Measurements from ENCODE around the gene TRPM7. TPM values are rescaled to one million over a fixed set of nuclear protein-coding genes. Genes with fewer than 3 reads are reported as not detected.

The TRPM7 gene
- polyA plus RNA-seq, 2 donors = 4.9 to 6.1 TPM

- WGBS, 2 donors = 82 to 85% methylated on average over 4 of the region's 4 CpGs
- no peaks in the 10 kb centered on the region for H3K4me1 ChIP-seq (ENCODE audit: control insufficient read depth in 2 of 2, insufficient read depth in 2 of 2, low read length in 1 of 2)
- no peaks in the 10 kb centered on the region for H3K9me3 ChIP-seq (ENCODE audit: control insufficient read depth in 2 of 2, insufficient read depth in 1 of 2, low read depth in 1 of 2, low read length in 1 of 2)
- H3K27me3 ChIP-seq (ENCODE audit: control insufficient read depth in 1 of 2, insufficient read depth in 2 of 2, low read length in 2 of 2) = no peaks in the 10 kb centered on the region
- H3K4me3 ChIP-seq (ENCODE audit: low read depth in 1 of 2, low read length in 2 of 2) = no peak overlapping the region
- no peaks in the 10 kb centered on the region for H3K36me3 ChIP-seq (ENCODE audit: control insufficient read depth in 2 of 2, insufficient read depth in 2 of 2, low read length in 1 of 2)
- H3K27ac ChIP-seq (ENCODE audit: low read depth in 2 of 2, low read length in 1 of 2) = no peak overlapping the region
Observed at GRCh38 chr15:50552238-50552637, 134.4 kb downstream of the TRPM7 start.

DNA sequence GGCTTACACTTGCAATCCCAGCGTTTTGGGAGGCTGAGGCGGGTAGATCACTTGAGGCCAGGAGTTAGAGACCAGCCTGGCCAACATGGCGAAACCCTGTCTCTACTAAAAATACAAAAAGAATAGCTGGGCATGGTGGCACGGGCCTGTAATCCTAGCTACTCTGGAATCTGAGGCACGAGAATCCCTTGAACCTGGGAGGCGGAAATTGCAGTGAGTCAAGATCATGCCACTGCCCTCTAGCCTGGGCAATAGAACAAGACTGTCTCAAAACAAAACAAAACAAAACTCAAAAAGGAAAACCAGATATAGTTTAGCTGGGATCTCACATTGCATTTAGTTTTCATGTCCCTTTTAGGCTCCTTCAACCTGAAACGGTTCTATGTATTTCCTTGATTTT is 137.3 kb downstream of the TRPM7 start:
- no peak overlapping the region for H3K4me3 ChIP-seq (ENCODE audit: low read depth in 1 of 2, low read length in 2 of 2)
- H3K36me3 ChIP-seq (ENCODE audit: control insufficient read depth in 2 of 2, insufficient read depth in 2 of 2, low read length in 1 of 2) = no peaks in the 10 kb centered on the region
- H3K27me3 ChIP-seq (ENCODE audit: control insufficient read depth in 1 of 2, insufficient read depth in 2 of 2, low read length in 2 of 2) = no peaks in the 10 kb centered on the region
- no peaks in the 10 kb centered on the region for H3K4me1 ChIP-seq (ENCODE audit: control insufficient read depth in 2 of 2, insufficient read depth in 2 of 2, low read length in 1 of 2)
- no peaks in the 10 kb centered on the region for H3K9me3 ChIP-seq (ENCODE audit: control insufficient read depth in 2 of 2, insufficient read depth in 1 of 2, low read depth in 1 of 2, low read length in 1 of 2)
- 82 to 88% methylated on average over 7 of the region's 7 CpGs for WGBS, 2 donors
- H3K27ac ChIP-seq (ENCODE audit: low read depth in 2 of 2, low read length in 1 of 2) = no peak overlapping the region

DNA sequence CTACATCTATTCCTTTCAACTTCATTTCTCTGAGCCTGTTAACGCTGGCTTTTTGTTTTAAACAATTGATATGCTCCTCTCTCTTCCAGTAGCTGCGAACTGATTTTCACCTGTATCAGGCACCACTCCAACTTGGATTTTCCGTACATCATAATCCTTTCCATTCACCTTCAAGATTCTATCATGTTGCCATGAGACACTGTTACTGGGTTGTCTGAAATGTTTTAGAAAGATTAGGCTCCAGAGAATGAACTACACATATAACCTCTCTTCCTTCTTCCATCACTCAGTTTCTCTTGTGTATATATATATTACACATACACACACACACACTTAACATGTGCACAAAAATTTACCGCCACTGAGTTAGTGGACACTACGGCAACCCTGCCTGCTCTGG is 140.0 kb downstream of the TRPM7 start, which contains the start of gene USP50:
Gene USP50, minus strand, starts transcription at position 101 of the 400 bp plus-strand sequence. CDS start 141 bp downstream, outside the sequence.
- H3K27me3 ChIP-seq (ENCODE audit: control insufficient read depth in 1 of 2, insufficient read depth in 2 of 2, low read length in 2 of 2) = peaks cover 0 to 2% of the 10 kb centered on the region in 2 donors
- H3K4me3 ChIP-seq (ENCODE audit: low read depth in 1 of 2, low read length in 2 of 2) = no peak within 1 kb of the TSS
- 81 to 89% methylated on average over 5 of the region's 5 CpGs for WGBS, 2 donors
- no peak within 1 kb of the TSS for H3K27ac ChIP-seq (ENCODE audit: low read depth in 2 of 2, low read length in 1 of 2)
- H3K9me3 ChIP-seq (ENCODE audit: control insufficient read depth in 2 of 2, insufficient read depth in 1 of 2, low read depth in 1 of 2, low read length in 1 of 2) = no peaks in the 10 kb centered on the region
- no peaks in the 10 kb centered on the region for H3K4me1 ChIP-seq (ENCODE audit: control insufficient read depth in 2 of 2, insufficient read depth in 2 of 2, low read length in 1 of 2)
- no peaks in the 10 kb centered on the region for H3K36me3 ChIP-seq (ENCODE audit: control insufficient read depth in 2 of 2, insufficient read depth in 2 of 2, low read length in 1 of 2)

GRCh38 chr15:50544368-50544767 is 142.2 kb downstream of the TRPM7 start:
- H3K9me3 ChIP-seq (ENCODE audit: control insufficient read depth in 2 of 2, insufficient read depth in 1 of 2, low read depth in 1 of 2, low read length in 1 of 2) = no peaks in the 10 kb centered on the region
- no peak overlapping the region for H3K4me3 ChIP-seq (ENCODE audit: low read depth in 1 of 2, low read length in 2 of 2)
- H3K27ac ChIP-seq (ENCODE audit: low read depth in 2 of 2, low read length in 1 of 2) = no peak overlapping the region
- peaks cover 0 to 2% of the 10 kb centered on the region in 2 donors for H3K27me3 ChIP-seq (ENCODE audit: control insufficient read depth in 1 of 2, insufficient read depth in 2 of 2, low read length in 2 of 2)
- WGBS, 2 donors = 67 to 75% methylated on average over 5 of the region's 5 CpGs
- H3K36me3 ChIP-seq (ENCODE audit: control insufficient read depth in 2 of 2, insufficient read depth in 2 of 2, low read length in 1 of 2) = no peaks in the 10 kb centered on the region
- no peaks in the 10 kb centered on the region for H3K4me1 ChIP-seq (ENCODE audit: control insufficient read depth in 2 of 2, insufficient read depth in 2 of 2, low read length in 1 of 2)

DNA sequence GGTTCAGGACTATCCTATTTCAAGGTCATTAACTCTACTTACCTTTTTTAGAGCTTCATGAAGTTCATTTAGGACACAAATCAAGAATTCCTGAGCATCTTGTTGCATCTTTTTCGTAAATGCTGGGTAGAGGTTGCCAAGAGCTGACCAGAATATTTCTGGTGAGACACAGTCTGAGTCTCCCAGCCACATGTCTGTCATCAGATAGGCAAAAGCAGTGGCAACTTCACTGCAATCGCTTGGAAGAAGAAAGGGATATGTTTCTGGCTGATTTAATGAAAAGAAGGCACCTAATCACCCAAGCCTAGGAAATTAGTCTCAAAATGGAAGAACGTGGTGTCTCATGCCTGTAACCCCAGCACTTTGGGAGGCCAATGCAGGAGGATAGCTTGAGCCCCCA is 143.0 kb downstream of the TRPM7 start:
- H3K4me3 ChIP-seq (ENCODE audit: low read depth in 1 of 2, low read length in 2 of 2) = no peak overlapping the region
- H3K27ac ChIP-seq (ENCODE audit: low read depth in 2 of 2, low read length in 1 of 2) = no peak overlapping the region
- H3K27me3 ChIP-seq (ENCODE audit: control insufficient read depth in 1 of 2, insufficient read depth in 2 of 2, low read length in 2 of 2) = peaks cover 0 to 2% of the 10 kb centered on the region in 2 donors
- no peaks in the 10 kb centered on the region for H3K9me3 ChIP-seq (ENCODE audit: control insufficient read depth in 2 of 2, insufficient read depth in 1 of 2, low read depth in 1 of 2, low read length in 1 of 2)
- H3K36me3 ChIP-seq (ENCODE audit: control insufficient read depth in 2 of 2, insufficient read depth in 2 of 2, low read length in 1 of 2) = no peaks in the 10 kb centered on the region
- no peaks in the 10 kb centered on the region for H3K4me1 ChIP-seq (ENCODE audit: control insufficient read depth in 2 of 2, insufficient read depth in 2 of 2, low read length in 1 of 2)
- 86 to 90% methylated on average over 3 of the region's 3 CpGs for WGBS, 2 donors

DNA sequence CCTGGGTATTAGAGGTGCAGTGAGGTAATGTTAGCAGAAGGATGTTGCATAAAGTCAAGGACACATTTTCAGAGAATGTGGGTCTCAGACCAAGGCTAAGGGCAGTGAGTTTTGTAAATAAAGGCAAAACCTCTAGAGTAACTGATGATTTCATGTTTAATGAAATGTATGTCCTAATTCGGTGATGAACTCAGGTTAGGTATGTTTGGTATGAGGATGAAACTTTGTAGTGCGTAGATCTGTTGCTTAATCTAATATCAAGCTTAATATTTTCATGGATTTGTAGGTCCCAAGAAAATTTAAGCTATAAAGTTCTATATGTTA is 143.7 kb downstream of the TRPM7 start:
- Histone ChIP-seq H3K4me1 (ENCODE audit: control insufficient read depth in 2 of 2, insufficient read depth in 2 of 2, low read length in 1 of 2) (no peaks in the 10 kb centered on the region), H3K27ac (ENCODE audit: low read depth in 2 of 2, low read length in 1 of 2) (no peak overlapping the region), H3K27me3 (ENCODE audit: control insufficient read depth in 1 of 2, insufficient read depth in 2 of 2, low read length in 2 of 2) (peaks cover 0 to 2% of the 10 kb centered on the region in 2 donors), H3K36me3 (ENCODE audit: control insufficient read depth in 2 of 2, insufficient read depth in 2 of 2, low read length in 1 of 2) (no peaks in the 10 kb centered on the region), H3K4me3 (ENCODE audit: low read depth in 1 of 2, low read length in 2 of 2) (no peak overlapping the region), H3K9me3 (ENCODE audit: control insufficient read depth in 2 of 2, insufficient read depth in 1 of 2, low read depth in 1 of 2, low read length in 1 of 2) (no peaks in the 10 kb centered on the region)
- WGBS, 2 donors = 81 to 82% methylated on average over 2 of the region's 2 CpGs

DNA sequence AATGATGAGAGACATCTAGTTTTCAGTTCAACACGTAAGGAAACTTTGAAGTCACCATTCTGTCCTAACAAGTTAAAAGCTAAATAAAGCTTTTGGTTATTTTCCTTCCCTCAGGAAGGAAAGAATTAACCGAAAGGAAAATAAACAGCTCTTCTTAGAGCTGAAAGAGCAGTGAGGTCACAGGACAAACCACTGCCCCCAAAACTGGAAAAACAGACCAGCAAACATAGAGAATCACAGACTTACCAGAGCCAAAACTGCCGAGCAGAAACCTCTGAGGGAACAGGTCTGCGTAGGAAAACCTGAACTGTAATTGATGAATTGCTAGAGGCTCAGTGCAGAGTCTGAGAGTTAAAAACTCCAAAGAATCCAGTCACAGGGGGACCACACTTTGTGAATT is 154.8 kb downstream of the TRPM7 start:
- Histone ChIP-seq H3K4me1 (ENCODE audit: control insufficient read depth in 2 of 2, insufficient read depth in 2 of 2, low read length in 1 of 2) (no peaks in the 10 kb centered on the region), H3K27ac (ENCODE audit: low read depth in 2 of 2, low read length in 1 of 2) (no peak overlapping the region), H3K36me3 (ENCODE audit: control insufficient read depth in 2 of 2, insufficient read depth in 2 of 2, low read length in 1 of 2) (no peaks in the 10 kb centered on the region), H3K27me3 (ENCODE audit: control insufficient read depth in 1 of 2, insufficient read depth in 2 of 2, low read length in 2 of 2) (no peaks in the 10 kb centered on the region), H3K9me3 (ENCODE audit: control insufficient read depth in 2 of 2, insufficient read depth in 1 of 2, low read depth in 1 of 2, low read length in 1 of 2) (no peaks in the 10 kb centered on the region), H3K4me3 (ENCODE audit: low read depth in 1 of 2, low read length in 2 of 2) (no peak overlapping the region)
- WGBS, 2 donors = 50 to 66% methylated on average over 4 of the region's 4 CpGs

GRCh38 chr15:50531163-50531562 is 155.4 kb downstream of the TRPM7 start:
- 87 to 91% methylated on average over 4 of the region's 4 CpGs for WGBS, 2 donors
- Histone ChIP-seq H3K27ac (ENCODE audit: low read depth in 2 of 2, low read length in 1 of 2) (no peak overlapping the region), H3K4me3 (ENCODE audit: low read depth in 1 of 2, low read length in 2 of 2) (no peak overlapping the region), H3K27me3 (ENCODE audit: control insufficient read depth in 1 of 2, insufficient read depth in 2 of 2, low read length in 2 of 2) (no peaks in the 10 kb centered on the region), H3K4me1 (ENCODE audit: control insufficient read depth in 2 of 2, insufficient read depth in 2 of 2, low read length in 1 of 2) (no peaks in the 10 kb centered on the region), H3K9me3 (ENCODE audit: control insufficient read depth in 2 of 2, insufficient read depth in 1 of 2, low read depth in 1 of 2, low read length in 1 of 2) (no peaks in the 10 kb centered on the region), H3K36me3 (ENCODE audit: control insufficient read depth in 2 of 2, insufficient read depth in 2 of 2, low read length in 1 of 2) (no peaks in the 10 kb centered on the region)

DNA sequence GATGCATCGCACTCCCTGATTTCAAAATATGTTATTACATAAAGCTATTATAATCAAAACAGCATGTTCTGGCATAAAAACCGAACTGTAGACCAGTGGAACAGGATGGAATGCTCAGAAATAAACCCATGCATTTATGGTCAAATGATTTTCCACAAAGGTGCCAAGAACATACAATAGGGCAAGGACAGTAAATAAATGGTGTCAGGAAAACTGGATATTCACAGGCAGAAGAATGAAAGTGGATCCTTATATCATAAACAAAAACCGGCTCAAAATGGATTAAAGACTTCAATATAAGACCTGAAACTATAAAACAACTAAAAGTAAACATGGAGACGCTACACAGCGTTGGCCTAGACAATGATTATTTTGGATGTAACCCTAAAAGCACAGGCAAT is 162.7 kb downstream of the TRPM7 start:
- Histone ChIP-seq H3K27ac (ENCODE audit: low read depth in 2 of 2, low read length in 1 of 2) (no peak overlapping the region), H3K36me3 (ENCODE audit: control insufficient read depth in 2 of 2, insufficient read depth in 2 of 2, low read length in 1 of 2) (no peaks in the 10 kb centered on the region), H3K27me3 (ENCODE audit: control insufficient read depth in 1 of 2, insufficient read depth in 2 of 2, low read length in 2 of 2) (no peaks in the 10 kb centered on the region), H3K9me3 (ENCODE audit: control insufficient read depth in 2 of 2, insufficient read depth in 1 of 2, low read depth in 1 of 2, low read length in 1 of 2) (no peaks in the 10 kb centered on the region), H3K4me1 (ENCODE audit: control insufficient read depth in 2 of 2, insufficient read depth in 2 of 2, low read length in 1 of 2) (no peaks in the 10 kb centered on the region), H3K4me3 (ENCODE audit: low read depth in 1 of 2, low read length in 2 of 2) (no peak overlapping the region)
- WGBS, 2 donors = 38 to 46% methylated on average over 5 of the region's 5 CpGs

GRCh38 chr15:50519740-50520425 is 166.7 kb downstream of the TRPM7 start:
- Histone ChIP-seq H3K36me3 (ENCODE audit: control insufficient read depth in 2 of 2, insufficient read depth in 2 of 2, low read length in 1 of 2) (no peaks in the 10 kb centered on the region), H3K27me3 (ENCODE audit: control insufficient read depth in 1 of 2, insufficient read depth in 2 of 2, low read length in 2 of 2) (no peaks in the 10 kb centered on the region), H3K4me1 (ENCODE audit: control insufficient read depth in 2 of 2, insufficient read depth in 2 of 2, low read length in 1 of 2) (no peaks in the 10 kb centered on the region), H3K4me3 (ENCODE audit: low read depth in 1 of 2, low read length in 2 of 2) (no peak overlapping the region), H3K27ac (ENCODE audit: low read depth in 2 of 2, low read length in 1 of 2) (no peak overlapping the region), H3K9me3 (ENCODE audit: control insufficient read depth in 2 of 2, insufficient read depth in 1 of 2, low read depth in 1 of 2, low read length in 1 of 2) (no peaks in the 10 kb centered on the region)
- WGBS, 2 donors = 73 to 78% methylated on average over 7 of the region's 7 CpGs
